Measurements from ENCODE around the gene LPAR3.
A peak's percentile ranks its signal among the peaks of the same experiment; 100 is the strongest.

LPAR3 gene

DNA sequence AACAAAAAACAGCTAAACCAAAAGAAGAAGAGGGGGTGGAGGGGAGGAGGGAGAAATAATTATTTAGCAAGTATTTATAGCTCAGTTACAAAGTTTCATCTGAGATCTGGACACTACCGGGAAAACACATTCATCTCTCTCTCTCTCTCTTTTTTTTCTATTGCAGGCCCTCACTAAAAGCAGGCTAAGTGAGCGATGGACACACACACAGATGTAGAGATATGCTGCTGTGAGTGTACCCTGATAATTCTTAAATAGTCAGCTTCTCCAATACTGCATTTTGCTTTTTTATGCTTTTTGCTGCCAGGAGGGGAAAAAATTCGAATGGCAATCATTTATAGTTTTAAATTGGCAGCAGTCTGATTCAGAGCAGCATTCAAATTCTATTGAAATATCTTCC is 65.0 kb downstream of the LPAR3 start:
- DNase-seq (ENCODE audit: low spot score): no peak

DNA sequence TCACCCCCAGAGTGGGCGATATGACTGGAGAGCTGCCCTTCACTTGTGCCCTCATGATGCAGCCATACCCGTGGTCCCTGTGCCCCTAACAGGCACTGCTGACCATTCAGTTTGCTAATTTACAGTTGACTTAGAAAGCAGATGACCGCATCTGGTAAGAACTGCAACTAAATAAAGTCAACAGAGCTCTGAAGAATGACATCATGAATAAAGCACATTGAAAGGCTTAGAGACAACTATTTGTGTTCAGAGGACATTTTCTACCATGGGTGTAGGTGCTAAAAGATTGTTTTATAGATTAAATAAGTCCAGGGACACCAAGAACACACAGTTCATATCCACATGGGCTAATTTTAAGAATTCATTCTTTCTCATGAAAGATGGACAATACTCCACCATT is 65.5 kb downstream of the LPAR3 start:
- no peak for DNase-seq (ENCODE audit: low spot score)

DNA sequence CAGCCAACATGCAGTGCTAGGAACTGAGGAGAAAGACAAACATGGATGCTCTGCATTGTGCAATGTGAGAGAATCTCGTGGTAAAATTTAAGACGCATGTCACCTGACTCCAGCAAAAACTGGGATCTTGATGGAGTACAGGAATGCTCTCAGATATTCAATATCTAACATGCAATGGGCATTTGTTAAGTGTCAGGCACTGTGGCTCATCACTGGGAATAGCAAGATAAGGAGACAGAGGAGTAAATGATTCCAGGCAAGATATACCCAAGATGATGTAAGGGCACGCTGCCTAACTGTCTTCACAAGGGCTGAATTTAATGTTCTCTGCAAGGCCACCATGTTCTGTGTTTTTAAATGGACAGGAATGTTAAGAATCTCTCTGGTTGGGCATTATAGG is 67.8 kb downstream of the LPAR3 start:
- DNase-seq (ENCODE audit: low spot score): no peak

DNA sequence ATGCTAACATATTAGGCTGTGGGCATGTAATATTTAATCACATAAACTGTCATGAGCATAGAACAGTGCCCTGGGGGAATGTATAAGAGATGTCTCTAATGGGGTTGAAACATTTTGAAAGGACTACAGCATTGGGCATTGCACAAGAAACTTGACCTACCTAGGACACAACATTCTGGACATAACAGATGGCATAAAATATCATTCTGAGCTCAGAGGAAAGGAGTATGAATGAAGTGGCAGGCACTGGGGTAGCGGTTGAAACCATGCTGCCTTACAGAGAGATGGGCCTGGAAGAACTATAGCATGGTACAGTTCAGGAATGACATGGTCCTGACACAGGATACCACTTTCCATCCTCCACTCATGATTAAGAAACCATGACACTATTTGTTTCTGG is 69.0 kb downstream of the LPAR3 start:
- no peak for DNase-seq (ENCODE audit: low spot score)

DNA sequence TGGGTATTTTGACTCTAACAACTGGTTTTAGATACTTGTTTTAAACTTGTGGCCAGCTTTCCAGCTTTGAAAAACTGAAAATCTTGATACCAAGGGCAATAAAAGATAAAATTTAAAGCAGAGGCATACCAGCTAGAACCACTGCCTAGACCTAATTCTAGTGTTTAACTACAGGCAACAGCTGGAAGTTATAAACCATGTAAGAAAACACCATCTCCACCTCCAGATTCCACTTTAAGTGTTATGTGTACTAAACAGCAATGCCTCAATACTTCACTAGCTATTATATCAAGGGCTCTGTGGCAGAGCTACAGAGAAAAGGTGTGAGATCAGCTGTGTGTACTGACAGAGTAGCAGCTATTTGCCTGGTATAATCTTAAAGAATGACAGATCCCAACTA is 69.5 kb downstream of the LPAR3 start:
- no peak for DNase-seq (ENCODE audit: low spot score)

DNA sequence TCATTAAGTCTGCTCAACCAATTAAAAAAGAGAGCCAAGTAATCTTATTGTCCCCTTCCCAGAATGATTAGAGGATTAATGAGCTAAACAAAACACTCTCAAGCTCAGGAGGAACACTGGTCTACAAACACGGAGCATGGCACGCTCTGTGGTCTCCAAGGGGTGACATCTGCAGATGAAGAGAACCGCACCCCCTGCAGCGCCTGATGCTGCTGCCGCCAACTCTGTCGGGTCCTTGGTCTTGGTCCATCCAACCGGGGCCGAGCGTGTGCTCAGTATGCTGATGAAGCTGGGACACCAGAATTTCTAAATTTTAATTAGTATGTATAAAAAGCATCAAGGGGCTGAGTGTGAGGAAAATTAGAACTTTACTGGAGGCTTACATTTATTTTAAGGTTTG is 82.7 kb downstream of the LPAR3 start:
- DNase-seq (ENCODE audit: low spot score): no peak

DNA sequence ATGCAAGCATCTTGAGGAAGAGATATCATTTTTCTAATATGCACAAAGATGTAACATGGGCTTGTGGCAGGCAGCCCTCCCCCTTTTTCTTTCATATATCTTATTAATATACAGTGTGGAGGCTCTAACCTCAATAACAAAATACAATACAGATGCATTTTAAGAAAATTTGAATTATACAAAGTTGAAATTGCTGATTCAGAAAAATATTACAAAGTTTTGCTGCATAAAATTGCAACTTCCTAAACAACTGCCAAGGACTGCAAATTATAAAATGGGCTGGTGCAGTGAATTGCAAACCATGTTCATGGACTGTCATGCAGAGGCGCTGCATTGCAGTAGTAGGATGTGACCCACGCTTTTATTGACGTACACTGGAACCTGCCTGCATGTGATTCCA is 84.0 kb downstream of the LPAR3 start:
- DNase-seq (ENCODE audit: low spot score): no peak

DNA sequence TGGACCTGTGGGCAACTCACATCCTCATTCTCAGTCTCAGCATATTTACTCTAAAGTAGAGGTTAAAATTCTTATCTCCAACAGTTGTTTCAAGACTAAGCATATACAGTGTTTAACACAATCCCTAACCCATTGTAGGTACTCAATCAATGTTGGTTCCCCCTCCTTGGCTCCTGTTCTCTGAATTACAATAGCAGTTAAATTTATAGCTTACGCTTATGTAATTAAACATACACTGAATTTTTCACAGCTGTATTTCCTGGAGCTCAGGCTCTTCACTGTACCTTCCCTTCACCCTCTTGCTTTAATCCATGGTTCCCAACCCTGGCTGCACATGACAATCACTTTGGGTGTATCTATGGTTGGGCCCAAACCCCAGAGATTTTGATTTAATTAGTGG is 89.4 kb downstream of the LPAR3 start:
- no peak for DNase-seq (ENCODE audit: low spot score)

DNA sequence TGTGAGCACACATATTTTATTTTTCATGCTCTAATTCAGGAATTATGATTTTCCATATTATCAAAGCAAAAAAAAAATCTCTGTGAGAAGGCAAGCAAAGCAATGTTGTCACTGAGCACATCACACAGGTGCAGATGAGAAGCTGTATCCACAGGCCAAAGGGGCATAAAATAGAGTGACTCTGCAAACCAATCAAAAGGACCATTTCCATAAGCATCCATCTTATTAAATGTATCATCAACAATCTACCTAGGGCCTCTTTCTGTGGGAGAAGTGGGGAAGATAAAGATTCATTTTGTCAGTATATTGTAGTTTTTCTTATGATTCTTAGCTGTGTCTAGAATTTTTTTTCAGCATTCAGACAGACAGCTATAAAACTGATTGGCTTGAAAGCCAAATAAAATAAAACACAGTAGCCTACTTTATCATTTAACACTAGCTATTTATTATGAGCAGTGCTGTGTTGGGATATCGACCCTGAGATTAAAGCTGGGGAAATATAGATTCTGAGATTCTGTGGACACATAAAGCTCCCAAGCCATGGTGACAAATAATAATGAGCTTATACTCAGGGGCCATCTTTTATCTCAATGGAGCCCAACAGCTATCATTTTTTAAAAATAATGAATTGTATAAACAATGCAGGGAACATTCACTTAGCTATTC is 90.3 kb downstream of the LPAR3 start:
- no peak for DNase-seq (ENCODE audit: low spot score)

DNA sequence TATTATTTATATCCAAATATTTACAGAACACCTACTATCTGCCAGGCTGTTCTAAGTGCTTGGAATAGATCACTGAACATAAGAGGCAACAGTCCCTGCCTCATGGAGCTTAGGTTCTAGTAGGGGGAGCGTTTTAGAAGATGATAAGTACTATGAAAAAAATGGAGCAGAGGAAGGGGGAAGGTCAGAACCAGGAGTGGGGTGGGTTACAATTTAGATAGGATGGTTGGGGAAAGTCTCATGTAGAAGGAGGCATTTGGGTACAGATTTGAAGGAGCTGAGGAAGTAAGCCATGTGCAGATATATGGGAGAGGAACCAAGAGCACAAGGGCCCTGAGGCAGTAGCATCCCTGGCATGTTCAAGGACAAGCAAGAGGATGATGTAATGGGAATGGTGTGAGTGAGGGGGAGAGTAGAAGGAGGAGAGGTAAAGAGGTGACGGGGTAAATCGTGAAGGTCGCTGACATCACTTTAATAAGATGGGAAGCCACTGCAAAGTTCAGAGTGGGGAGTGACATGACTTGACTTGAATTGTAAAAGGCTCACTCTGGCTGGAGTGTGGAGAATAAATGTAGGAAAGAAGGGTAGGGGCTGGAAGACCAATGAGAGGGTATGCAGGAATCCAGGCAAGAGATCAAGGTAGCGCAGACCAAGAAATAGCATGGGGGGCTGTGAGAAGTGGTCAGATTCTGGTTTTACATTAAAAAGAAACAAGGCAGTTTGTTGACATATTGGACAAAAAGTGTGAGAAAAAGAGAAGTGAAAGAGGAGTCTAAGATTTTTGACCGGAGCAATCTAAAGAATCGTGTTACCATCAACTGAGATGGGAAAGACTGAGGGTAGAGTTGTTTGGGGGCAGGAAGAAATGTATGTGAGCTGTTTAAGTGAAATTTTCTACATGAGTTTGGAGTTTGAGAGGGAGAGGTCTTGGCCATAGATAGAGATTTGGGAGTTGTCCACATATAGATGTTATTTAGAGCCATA is 92.6 kb downstream of the LPAR3 start:
- DNase-seq (ENCODE audit: low spot score): no peak

DNA sequence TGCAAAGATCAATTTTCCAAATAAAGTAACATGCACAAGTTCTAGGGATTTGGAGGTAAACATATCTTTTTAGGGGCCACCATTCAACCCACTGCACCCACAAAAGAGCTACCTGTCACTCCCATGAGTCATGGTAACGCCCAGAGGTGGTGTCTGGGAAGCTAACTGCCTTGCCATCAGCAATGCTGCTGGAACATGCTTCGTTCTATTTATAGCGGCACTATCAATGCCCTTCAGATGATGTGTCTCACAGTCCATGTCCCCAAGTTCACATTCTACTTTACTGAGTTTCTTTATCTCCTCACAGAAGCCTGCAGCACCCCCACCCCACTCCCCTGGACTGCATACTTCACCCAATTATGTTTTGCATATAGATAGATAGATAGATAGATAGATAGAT is 95.4 kb downstream of the LPAR3 start:
- DNase-seq (ENCODE audit: low spot score): no peak

DNA sequence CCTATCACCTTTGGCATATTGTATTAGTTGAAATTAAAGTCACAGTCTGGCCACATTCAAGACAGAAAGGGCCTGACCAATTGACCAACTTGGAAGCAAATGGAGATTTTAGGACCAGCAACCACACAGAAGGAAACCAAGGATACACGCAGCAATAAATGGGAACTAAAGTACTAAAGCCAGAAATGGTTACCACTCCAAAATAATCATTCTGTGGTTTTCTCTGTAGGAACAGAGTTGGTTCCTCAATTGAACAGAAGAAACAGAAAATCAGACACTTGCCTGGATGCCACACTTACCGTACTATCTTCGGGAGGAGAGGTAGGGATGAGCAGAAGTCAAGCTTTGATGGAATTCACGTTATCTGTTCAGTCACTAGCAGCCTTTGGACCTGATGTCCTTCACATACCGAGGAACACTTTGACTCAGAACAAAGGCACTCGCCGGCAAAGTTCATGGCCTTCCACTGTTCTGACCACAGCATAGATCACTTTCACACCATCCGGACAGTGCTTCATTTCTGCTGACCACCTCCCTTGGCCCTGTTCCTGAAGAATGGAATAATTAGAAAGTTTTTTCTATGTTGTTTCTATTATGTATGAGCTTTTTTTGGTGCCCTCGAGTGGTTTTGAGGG is 96.9 kb downstream of the LPAR3 start:
- no peak for DNase-seq (ENCODE audit: low spot score)

DNA sequence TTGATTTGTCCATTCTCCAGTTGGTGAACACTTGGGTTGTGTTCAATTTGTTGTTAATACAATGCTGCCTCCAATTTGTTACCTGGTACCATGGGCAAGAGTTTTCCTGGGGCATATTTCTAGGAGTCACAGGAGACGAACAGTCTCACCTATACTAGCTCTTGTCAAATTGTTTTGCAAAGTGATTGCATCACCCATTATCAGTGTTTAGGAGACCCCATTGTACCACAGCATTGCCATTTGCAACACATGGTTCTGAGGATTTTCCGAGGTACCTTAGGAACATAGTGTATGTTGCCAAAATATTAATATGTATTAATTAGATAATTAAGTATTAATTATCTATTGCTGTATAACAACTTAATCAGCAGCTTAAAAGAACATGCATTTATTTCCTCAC is 97.8 kb downstream of the LPAR3 start:
- no peak for DNase-seq (ENCODE audit: low spot score)

DNA sequence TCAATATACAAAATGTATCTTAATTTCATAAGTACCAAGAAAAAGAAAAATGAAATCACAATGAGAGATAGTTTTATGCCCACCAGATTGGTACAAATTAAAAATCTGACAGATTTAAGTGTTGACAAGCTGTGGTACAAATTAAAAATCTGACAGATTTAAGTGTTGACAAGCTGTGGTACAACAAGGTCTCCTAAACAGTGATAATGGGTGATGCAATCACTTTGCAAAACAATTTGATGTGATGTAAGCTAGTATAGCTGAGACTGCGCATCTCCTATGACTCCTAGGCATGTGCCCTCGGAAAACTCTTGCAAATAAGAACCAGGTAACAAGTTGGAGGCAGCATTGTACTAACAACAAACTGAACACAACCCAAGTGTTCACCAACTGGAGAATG is 100.6 kb downstream of the LPAR3 start:
- DNase-seq (ENCODE audit: low spot score): no peak

DNA sequence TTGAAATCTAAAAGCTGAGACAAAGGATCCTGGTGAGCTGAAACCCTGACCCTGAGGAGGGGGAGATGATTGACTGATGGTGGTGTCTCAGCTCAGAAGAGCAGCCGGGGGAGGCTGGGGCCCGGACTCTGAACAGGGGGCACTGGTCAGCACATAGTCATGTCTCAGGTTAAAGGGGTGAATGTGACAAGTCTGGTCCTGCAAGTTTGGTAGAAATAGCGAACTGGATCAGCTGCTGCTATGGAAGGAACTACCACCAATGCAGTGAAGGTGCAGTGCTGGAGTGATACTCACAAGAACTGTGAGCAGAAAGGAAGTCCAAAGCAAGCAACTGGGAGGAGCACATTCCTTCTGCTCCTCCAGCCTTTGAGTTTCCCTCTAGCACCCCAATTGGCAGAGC is 104.0 kb downstream of the LPAR3 start:
- no peak for DNase-seq (ENCODE audit: low spot score)

DNA sequence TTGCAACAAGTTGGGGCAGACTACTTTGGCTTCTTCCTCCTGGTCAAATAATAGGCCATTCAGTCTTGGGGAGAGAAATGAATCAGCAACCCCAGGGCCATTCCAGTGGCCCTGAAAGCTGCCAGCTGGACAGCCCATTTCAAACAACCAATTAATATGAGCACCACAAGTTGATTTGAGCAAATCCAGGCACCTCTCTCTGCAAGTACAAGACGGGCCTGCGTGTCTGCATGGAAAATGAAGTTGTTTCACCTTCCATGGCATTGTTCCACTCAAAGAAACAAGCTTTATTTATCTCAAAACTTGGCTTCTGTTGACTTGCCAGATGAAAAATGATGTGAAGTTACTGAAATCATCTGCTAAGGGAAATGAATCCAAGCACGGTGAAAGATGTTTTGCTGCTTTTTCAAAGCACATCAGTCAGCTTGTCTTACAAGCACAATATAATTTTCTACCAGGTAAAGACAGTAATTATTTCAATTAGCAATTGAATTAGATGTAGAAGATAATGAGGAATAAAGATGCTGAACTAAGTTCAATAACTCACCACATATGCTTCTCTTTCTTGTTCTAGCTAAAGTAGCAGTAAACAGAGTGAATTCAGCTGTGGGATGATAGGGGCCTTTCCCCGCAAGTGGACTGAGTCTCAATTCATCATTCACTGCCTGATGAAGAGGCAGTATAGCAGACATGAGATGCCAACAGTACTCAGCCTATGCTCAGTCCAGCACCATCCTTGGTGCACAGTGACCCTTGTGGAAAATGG is 107.6 kb downstream of the LPAR3 start:
- DNase-seq (ENCODE audit: low spot score): no peak

DNA sequence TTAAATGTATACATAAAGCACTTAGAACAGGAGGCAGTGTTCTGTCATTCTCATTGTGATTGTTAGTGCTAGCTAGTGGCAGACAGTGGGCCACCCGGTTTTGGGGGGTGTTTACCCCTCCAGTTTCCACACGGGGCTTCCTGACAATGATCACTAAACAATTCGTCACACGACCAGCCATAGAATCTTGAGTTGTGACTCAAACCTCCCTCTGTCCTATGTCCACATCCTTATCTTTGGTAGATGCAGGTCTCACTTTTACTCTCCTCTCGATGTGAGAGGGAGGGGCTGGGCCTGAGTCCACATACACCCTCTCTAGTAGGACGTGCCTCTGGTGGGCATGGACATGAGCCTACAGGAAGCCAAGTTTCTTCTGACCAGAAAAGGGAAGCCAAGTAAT is 110.1 kb downstream of the LPAR3 start:
- no peak for DNase-seq (ENCODE audit: low spot score)

DNA sequence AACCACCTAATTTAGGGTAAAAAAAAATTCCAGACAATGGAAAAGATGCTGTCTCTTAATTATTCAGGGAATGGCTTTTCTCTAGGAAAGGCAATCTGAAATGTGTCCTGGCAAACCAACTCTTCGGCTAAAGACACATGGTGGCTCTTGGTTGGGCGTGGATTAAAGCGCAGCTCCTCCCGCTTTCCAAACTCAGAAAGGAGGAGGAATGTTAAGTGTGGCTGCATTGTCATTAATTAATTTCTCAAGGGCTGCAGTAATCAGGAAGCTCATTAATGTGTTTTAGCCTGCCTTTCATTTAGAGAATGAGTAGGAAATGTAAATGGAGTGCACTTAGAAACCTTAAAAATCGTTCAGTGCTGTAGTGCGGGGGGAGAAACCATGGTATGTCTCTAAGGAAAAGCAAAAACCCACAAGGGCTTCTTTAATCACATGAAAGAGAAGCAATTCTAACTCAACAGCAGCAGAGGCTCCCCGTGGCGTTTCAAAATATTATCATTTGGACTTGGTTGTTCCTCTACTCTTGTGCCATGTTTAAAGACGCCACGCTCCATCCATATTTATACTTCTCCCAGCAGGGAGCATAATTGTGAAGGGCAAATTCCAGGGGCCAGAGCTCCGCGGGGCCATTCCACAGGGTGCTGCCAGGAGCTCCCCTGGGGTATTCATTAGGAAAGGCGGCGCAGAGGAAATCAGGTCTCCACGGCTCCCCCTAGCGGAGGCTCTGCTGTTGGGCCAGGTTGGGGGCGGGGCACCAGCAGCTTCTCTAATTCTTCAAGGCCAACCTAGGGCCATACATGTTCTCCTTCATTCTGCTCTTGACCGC is 110.8 kb downstream of the LPAR3 start:
- DNase-seq (ENCODE audit: low spot score): peak; percentile 34

DNA sequence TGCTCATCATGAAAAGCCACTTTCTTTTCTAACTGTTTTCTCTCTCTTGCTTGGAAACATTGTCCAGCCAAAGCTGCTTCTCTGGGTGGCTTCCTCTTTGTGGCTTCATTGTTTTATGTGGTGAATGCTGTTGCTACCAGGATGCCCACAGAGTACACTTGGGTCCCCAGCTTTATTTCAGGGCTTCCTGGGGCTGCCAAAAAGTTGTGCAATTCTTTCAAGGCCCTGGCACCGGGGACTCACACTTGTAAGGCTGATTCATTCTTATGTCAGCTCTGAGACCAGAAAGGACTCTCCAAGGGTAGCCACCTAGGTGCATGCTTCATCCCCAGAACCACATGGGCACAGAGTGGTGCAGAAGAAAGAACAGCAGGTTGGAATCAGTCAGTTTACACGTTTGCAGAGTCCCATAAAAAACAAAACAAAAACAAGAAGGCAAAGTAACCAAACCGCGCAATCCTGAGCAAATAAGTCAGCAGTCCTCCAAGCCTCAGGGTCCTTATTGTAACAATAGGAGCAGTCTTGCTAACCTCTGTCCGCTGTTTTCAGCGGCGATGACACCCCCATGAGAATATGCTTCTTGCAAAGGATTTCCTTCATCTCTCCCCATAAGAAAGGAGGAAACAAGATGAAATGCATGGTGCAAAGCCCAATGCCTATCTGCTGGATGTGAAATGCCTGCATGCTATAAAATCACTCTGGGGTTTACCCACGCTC is 112.8 kb downstream of the LPAR3 start:
- DNase-seq (ENCODE audit: low spot score): peak; percentile 30

DNA sequence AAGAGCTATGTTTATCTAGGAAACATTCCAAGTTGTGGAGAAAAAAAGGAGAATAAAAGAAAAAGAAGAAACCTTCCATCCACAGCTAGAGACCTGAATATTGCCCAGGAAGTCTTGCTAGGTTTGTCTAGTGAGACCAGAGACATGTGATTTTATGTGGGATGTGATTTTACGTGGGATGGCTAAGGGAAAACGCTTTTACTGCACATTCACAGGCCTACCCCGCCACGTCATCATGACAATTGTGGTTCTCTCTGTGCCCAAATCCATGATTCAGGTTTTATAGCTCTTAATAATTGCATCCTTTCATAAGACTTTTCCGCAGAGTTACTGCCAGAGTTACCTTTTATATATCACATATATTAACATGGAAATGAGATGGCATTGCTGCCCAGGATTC is 116.4 kb downstream of the LPAR3 start:
- DNase-seq (ENCODE audit: low spot score): no peak

DNA sequence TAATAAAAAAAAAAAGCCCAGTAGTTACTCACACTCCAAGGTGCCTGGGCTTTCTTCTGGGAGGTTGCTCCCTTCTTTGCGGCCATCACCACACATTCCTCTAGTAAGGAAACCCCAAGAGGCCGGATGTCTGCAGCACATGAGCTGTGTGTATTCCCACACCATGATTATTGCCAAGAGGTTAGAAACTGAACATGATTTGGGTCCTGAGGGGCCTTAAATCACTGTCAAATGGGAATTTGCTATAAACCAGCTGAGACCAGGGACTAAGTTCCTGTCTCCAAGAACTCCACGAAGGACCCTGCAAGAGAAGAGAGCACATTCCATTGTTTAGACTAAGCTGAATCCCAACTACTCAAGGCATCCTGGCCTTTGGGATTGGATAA is 117.5 kb downstream of the LPAR3 start:
- DNase-seq (ENCODE audit: low spot score): no peak
